Activated CD4-positive, alpha-beta memory T cell treated with anti-CD3 and anti-CD28 coated beads, Interleukin-2, amount 10 ng/mL, durations not matched to agents 7 days and 5 days (primary cell): ENCODE results near the gene RAP1GAP2. TPM values are rescaled to one million over a fixed set of nuclear protein-coding genes. Genes with fewer than 3 reads are reported as not detected.
"Not testable (repeated sequence)": the region's sequence is repeated elsewhere in the genome, so short reads cannot be mapped to it uniquely, and the experiment has no call there.

Experiments
- CTCF ChIA-PET: fragments of 350-600 bp; sonication (Branson Sonifier 250); formaldehyde crosslinking; loops from one replicate; lab custom pipeline; 2021; ENCODE audit warnings: antibody characterized with exemption, inconsistent platforms; lab: Charles Lee
- POLR2A ChIA-PET: fragments of 350-600 bp; sonication (Branson Sonifier 250); formaldehyde crosslinking; loops from one replicate; lab custom pipeline; 2021; ENCODE audit warnings: antibody characterized with exemption; lab: Charles Lee
- DNase-seq: peaks from one replicate; pipeline ENCODE4 v3.0.0-alpha.2; 2020
- H3K27ac Mint-ChIP-seq: one replicate; pipeline ENCODE4 v1.8.0; 2021; ENCODE audit warnings: mild to moderate bottlenecking, mixed read lengths
- H3K27me3 Mint-ChIP-seq: one replicate; pipeline ENCODE4 v1.8.0; 2021; ENCODE audit warnings: mixed read lengths
- H3K36me3 Mint-ChIP-seq: one replicate; pipeline ENCODE4 v1.8.0; 2021; ENCODE audit warnings: low read depth, mixed read lengths
- H3K4me1 Mint-ChIP-seq: one replicate; pipeline ENCODE4 v1.8.0; 2021; ENCODE audit warnings: mixed read lengths
- H3K4me3 Mint-ChIP-seq: one replicate; pipeline ENCODE4 v1.8.0; 2021; ENCODE audit warnings: mild to moderate bottlenecking, mixed read lengths
- H3K9me3 Mint-ChIP-seq: one replicate; pipeline ENCODE4 v1.8.0; 2021; ENCODE audit warnings: mixed read lengths
- total RNA-seq, 2 experiments: library from RNA; stranded (reverse); gene quantifications; one replicate each; pipeline ENCODE4 v1.2.3, GENCODE V29; 2021

The RAP1GAP2 gene
- total RNA-seq, 2 experiments from 2014 or later = 36.7 to 39.8 TPM

DNA sequence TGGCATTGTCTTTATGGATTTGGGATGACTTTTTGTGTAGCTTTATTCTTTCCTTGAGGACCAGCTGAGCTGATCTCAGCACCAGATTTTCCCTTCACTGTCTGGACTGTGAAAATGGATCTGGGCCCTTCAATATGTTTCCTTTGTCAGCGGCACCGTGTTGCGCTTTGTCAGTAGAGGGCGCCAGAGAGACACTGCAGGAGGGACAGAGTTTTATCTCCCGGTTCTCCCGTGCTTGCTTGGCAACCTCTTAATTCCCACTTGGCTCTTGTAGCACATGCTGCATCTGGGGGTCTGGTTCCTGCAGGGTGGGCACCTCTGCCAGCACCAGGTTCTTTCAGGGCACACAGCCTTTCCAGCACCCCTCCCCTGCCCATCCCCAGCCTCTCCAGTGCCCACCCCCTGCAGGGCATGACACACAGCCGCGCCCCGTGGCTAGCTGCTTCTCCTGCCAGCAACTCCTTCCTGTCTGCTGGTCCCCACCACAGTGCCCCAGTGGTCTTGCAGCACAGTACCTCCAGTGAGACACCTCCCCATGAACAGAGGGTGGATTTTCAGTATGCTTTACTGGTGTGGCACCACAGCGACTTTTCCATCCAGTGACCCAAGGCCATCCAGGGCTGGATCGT lies 247.6 kb downstream of the RAP1GAP2 start:
- ChIA-PET CTCF (interaction anchor here (0.7 to 1.4 kb wide), 2 partner anchors 257 to 531 kb away, joined by 4 read pairs; no protein-coding TSS in a partner anchor), POLR2A (no interaction called here)
- Mint-ChIP-seq H3K9me3 (peaks cover 11% of the 10 kb centered on the region), H3K4me3 (no peak overlapping the region), H3K27me3 (peaks cover 10% of the 10 kb centered on the region), H3K4me1 (peaks cover 11% of the 10 kb centered on the region), H3K36me3 (no peaks in the 10 kb centered on the region), H3K27ac (no peak overlapping the region)
- DNase-seq = peak; percentile 36

DNA sequence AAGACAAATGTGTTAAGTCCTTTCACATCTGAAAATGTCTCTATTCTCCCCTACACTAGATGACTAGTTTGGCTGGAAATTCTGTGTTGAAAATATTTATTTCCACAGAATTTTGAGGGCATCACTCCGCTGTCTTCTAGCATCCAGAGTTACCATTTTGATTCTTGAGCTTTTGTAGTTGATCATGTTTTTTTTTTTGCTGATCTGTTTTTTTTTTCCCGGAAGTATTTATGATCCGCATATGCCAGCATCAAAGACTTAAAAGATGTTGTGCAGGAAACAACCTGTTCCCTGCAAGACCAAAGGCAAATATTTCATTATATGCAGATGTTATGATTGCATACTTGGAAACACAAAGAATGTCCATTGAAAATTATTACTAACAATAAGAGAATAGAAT lies 250.5 kb downstream of the RAP1GAP2 start:
- Mint-ChIP-seq H3K27ac (no peak overlapping the region), H3K4me3 (no peak overlapping the region), H3K4me1 (peaks cover 18% of the 10 kb centered on the region), H3K36me3 (no peaks in the 10 kb centered on the region), H3K27me3 (peaks cover 9% of the 10 kb centered on the region), H3K9me3 (peaks cover 11% of the 10 kb centered on the region)
- DNase-seq = no peak
- ChIA-PET POLR2A (no interaction called here), CTCF (no interaction called here)

DNA sequence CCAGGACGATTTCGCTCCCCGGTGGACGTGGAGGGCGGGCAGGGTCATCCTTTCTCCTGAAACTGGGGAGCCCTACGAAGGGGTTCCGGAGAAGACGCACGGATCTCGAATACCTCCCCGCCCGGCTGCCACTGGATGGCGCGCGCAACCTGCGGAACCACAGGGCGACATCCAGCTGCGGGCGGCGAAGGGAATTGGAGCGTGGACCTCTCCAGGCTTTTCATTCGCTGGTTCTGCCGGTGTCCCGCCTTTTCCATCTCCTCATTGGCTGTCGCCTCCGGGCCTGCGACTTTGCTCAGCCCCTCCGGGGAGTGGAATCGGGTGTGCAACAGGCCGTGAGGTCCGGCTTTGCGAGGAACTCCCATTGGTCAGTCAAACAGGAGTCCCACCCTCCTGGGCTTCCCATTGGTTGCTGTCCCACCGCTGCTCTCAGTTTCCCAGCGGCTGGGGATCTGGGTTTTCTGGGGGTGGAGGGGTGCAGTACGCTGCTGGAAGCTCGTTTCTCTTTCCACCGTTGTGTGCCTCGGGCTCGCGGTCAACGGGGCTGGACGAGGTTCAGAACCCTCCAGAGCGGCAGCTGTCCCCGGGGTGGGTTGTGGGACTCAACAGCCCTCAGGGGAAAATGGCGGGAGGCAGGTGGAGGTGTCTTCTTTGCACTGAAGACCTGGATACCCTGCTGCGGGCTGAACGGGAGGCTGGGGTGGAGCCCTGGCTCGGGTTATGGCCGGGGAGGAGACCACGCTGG lies 252.7 kb downstream of the RAP1GAP2 start:
- H3K27me3 Mint-ChIP-seq = peaks cover 9% of the 10 kb centered on the region
- peak overlapping the region; percentile 75 for H3K27ac Mint-ChIP-seq
- POLR2A ChIA-PET = no interaction called here
- peak overlapping the region; percentile 91 for H3K4me3 Mint-ChIP-seq
- H3K4me1 Mint-ChIP-seq = peaks cover 18% of the 10 kb centered on the region
- peaks cover 6% of the 10 kb centered on the region for H3K9me3 Mint-ChIP-seq
- DNase-seq = peak; percentile 95
- CTCF ChIA-PET = interaction anchor here (0.6 to 2.2 kb wide), 11 partner anchors 9 to 1806 kb away, joined by 3 to 8 read pairs (median 4); partner anchors contain the start of genes CTNS, NCBP3 and SHPK
- H3K36me3 Mint-ChIP-seq = no peaks in the 10 kb centered on the region

DNA sequence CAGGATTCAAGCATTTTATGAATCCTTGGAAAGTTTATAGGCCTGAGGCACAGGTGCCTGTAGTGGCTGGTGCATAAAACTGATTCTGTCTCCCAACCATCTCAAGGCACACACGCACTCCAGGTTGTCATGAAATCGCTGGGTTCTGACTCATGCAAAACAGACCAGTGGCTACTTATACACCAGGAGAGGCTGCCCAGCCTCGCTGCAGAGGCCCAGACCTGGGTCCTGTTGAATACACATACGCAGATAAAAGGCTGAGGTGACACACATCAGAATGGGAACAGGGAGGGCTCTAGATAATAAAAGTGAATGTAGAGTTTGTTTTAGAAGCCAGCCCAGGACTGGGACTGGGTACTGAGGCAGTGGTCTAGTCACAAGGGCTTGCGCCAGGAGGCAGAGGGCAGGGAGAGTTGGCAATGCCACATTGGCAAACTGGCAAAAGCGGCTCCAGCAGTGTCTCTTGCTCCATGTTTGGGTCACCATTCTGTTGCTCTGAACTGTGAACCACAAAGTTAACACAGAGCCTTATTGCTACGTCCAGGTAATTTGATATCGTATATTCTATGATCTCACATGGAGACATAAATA lies 253.6 kb downstream of the RAP1GAP2 start:
- no peaks in the 10 kb centered on the region for H3K36me3 Mint-ChIP-seq
- POLR2A ChIA-PET = no interaction called here
- peak overlapping the region; percentile 91 for H3K4me3 Mint-ChIP-seq
- peaks cover 9% of the 10 kb centered on the region for H3K27me3 Mint-ChIP-seq
- H3K27ac Mint-ChIP-seq = no peak overlapping the region
- CTCF ChIA-PET = interaction anchor here (0.6 to 2.2 kb wide), 6 partner anchors 10 to 667 kb away, joined by 3 to 7 read pairs (median 6); no protein-coding TSS in a partner anchor
- no peak for DNase-seq
- H3K4me1 Mint-ChIP-seq = peaks cover 18% of the 10 kb centered on the region
- H3K9me3 Mint-ChIP-seq = no peaks in the 10 kb centered on the region

DNA sequence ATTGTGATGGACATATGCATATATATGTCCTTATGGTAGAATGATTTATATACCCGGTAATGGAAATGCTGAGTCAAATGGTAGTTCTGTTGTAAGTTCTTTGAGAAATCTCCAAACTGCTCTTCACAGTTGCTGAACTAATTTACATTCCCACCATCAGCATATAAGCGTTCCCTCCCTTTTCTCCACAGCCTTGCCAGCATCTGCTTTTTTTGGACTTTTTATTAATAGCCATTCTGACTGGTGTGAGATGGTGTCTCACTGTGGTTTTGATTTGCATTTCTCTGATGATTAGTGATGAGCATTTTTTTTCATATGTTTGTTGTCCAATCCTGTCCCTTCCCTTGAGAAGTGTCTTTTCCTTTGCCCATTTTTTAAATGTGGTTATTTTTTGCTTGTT lies 258.6 kb downstream of the RAP1GAP2 start:
- H3K27ac Mint-ChIP-seq, POLR2A ChIA-PET, H3K9me3 Mint-ChIP-seq, H3K4me1 Mint-ChIP-seq, CTCF ChIA-PET, H3K4me3 Mint-ChIP-seq, H3K36me3 Mint-ChIP-seq, DNase-seq, H3K27me3 Mint-ChIP-seq: not testable (repeated sequence)

DNA sequence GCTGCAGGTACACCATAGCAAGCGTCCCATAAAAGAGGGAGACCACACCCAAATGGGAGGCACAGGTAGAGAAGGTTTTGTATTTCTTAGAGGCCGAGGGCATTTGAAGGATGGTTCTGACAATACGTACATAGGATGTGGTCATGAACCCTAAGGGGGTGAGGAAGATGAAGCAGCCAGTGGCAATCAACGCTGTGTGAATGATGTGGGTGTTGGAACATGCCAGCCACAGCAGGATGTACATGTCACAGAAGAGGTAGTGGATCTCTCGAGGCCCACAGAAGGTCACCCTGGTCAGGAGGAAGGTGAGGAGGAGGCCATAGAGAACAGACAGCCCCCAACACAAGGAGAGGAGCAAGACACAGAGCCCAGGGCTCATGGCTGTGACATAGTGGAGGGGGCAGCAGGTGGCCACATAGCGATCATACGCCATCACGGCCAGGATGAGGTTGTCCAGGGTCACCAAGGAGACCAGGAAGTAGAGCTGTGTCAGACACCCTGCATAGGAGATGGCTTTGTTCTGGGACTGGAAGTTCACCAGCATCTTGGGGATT lies 266.7 kb downstream of the RAP1GAP2 start:
- H3K36me3 Mint-ChIP-seq, H3K4me1 Mint-ChIP-seq, H3K4me3 Mint-ChIP-seq, CTCF ChIA-PET, H3K27ac Mint-ChIP-seq, H3K27me3 Mint-ChIP-seq, DNase-seq, POLR2A ChIA-PET, H3K9me3 Mint-ChIP-seq: not testable (repeated sequence)

DNA sequence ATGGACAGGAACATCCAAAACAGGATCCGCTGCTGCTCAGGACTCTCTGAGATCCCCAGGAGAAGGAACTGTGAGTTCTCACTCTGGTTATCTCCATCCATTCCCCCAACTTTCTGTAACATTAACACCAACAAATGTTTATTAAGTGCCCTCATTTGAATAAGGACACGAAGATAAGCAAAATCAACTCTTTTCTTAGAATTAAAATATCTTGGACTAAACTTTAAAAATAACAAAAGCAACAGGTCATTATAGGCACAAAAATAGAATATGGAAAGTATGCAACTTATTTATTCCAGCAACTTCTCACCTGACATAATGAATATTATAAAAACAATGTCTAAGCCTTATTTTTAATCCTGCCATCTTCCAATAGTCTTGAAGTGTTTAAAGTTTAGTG lies 267.3 kb downstream of the RAP1GAP2 start, which contains the start of gene OR1D5:
TSS of gene OR1D5 (minus strand) at position 101 of the 400 bp plus-strand sequence. CDS start at position 101, 0 bp downstream.
- H3K27me3 Mint-ChIP-seq, H3K4me3 Mint-ChIP-seq, H3K4me1 Mint-ChIP-seq, H3K27ac Mint-ChIP-seq, H3K9me3 Mint-ChIP-seq, POLR2A ChIA-PET, H3K36me3 Mint-ChIP-seq, CTCF ChIA-PET, DNase-seq: not testable (repeated sequence)

DNA sequence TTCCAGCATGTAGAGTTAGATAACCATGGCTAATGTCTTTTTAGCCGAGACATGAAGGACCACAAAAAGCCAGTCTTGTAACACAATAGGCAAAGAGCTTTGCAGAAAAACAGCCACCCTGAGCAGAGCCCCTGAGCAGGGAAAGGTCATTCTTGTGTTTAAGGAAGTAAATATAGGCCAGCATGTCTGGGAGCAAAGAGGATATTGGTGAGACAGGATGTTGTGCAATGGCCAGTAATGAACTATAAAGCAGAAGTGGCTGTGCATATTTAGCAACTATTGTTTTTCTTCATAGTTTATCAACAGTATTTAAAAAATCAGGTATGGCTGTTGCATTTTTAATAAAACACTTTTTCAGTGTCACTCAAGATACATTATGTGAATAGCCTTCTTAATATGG lies 269.0 kb downstream of the RAP1GAP2 start:
- POLR2A ChIA-PET, H3K27me3 Mint-ChIP-seq, H3K27ac Mint-ChIP-seq, CTCF ChIA-PET, H3K4me3 Mint-ChIP-seq, H3K9me3 Mint-ChIP-seq, H3K36me3 Mint-ChIP-seq, DNase-seq, H3K4me1 Mint-ChIP-seq: not testable (repeated sequence)

DNA sequence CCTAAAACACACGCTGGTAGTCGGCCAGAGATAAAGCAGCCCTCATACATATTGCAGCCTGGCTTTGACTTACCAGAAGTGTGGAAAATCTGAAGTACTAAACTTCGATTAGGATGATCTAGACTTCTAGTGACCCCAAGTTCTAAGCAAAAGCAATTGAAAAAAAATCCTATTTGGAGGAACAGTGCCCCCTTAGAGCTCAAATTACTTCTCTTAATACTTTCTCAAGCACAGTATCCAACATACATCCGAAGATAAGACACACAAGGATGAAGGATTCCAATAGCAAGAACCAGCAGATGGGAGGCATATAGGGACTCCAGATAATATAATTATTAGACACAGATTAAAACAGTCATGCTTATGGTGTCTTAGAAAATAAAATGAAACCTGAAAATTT lies 277.6 kb downstream of the RAP1GAP2 start:
- H3K27ac Mint-ChIP-seq, CTCF ChIA-PET, H3K9me3 Mint-ChIP-seq, H3K4me3 Mint-ChIP-seq, DNase-seq, H3K4me1 Mint-ChIP-seq, H3K36me3 Mint-ChIP-seq, POLR2A ChIA-PET: not testable (repeated sequence)
- peaks cover 11% of the 10 kb centered on the region for H3K27me3 Mint-ChIP-seq

Other genes starting within 250 kb of the RAP1GAP2 start
- gene PAFAH1B1, start 202.8 kb upstream of the RAP1GAP2 start, total RNA-seq = 100 to 1,000 TPM; 183 to 186 TPM
- 10 to 100 TPM; 36.4 to 37.9 TPM for gene CLUH, start 84.7 kb upstream of the RAP1GAP2 start, total RNA-seq
- gene CCDC92B, start 46.8 kb upstream of the RAP1GAP2 start, total RNA-seq = under 1 TPM in 1 of 2 experiments, not detected in 1; 0.10 TPM